ENCODE results near the gene TMEM221. TPM values are rescaled to one million over a fixed set of nuclear protein-coding genes. Genes with fewer than 3 reads are reported as not detected.

Gene TMEM221
- total and polyA plus RNA-seq, 11 donors, result 0.04 to 0.52 TPM; not detected in 9

DNA sequence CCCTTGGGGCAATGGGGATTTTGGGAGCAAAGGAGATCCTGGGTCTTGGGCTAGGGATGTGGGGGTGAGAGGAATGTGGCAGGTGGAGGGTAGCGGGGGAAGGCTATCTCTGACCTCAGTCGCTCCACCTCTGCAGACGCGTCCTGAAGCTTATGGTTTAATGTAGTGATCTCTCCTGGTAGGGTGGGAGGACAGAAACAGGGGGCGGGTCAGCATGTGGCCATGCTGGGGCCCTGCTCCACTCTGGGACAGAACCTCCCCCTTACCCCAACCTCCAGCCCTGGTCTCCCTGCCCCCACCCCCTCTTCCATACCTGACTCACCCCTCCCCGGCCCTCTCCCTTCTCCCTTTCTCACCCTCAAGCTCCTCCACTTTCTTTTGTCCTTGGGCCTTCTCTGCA, 44.5 kb downstream of the TMEM221 start:
- no peak for TF ChIP-seq POLR2A (IDR thresholded peaks at IDR 0.05)
- TF ChIP-seq, protein P1, sequence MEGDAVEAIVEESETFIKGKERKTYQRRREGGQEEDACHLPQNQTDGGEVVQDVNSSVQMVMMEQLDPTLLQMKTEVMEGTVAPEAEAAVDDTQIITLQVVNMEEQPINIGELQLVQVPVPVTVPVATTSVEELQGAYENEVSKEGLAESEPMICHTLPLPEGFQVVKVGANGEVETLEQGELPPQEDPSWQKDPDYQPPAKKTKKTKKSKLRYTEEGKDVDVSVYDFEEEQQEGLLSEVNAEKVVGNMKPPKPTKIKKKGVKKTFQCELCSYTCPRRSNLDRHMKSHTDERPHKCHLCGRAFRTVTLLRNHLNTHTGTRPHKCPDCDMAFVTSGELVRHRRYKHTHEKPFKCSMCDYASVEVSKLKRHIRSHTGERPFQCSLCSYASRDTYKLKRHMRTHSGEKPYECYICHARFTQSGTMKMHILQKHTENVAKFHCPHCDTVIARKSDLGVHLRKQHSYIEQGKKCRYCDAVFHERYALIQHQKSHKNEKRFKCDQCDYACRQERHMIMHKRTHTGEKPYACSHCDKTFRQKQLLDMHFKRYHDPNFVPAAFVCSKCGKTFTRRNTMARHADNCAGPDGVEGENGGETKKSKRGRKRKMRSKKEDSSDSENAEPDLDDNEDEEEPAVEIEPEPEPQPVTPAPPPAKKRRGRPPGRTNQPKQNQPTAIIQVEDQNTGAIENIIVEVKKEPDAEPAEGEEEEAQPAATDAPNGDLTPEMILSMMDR (IDR thresholded peaks at IDR 0.05), result no peak
- peaks cover 0 to 39% (median 7%) of the 10 kb centered on the region in 12 donors for H3K4me1 ChIP-seq
- H3K27me3 ChIP-seq, result peaks cover 0 to 7% (median 0%) of the 10 kb centered on the region in 9 donors
- intact Hi-C loops (cut with DNase I), result no loop called here
- peak overlapping the region; percentile 67 to 97 (median 84) for H3K27ac ChIP-seq
- 60 to 79% (median 69%) methylated on average over 6 of the region's 6 CpGs for WGBS, 4 donors
- peak overlapping the region; percentile 44 to 83 (median 54) for H3K4me3 ChIP-seq
- ATAC-seq (no peak), DNase-seq (no peak)
- H3K36me3 ChIP-seq, result peaks cover 0 to 26% (median 0%) of the 10 kb centered on the region in 9 donors
- no peaks in the 10 kb centered on the region for H3K9me3 ChIP-seq

GRCh38 chr19:17402982-17403855, 45.2 kb downstream of the TMEM221 start:
- intact Hi-C loops (cut with DNase I), result no loop called here
- Histone ChIP-seq H3K36me3 (peaks cover 0 to 33% (median 3%) of the 10 kb centered on the region in 9 donors), H3K27me3 (peaks cover 0 to 7% (median 0%) of the 10 kb centered on the region in 9 donors), H3K9me3 (no peaks in the 10 kb centered on the region), H3K4me3 (peak overlapping the region; percentile 44 to 83 (median 54)), H3K27ac (peak overlapping the region in 11 of 12 donors; percentile 5 to 90 (median 83)), H3K4me1 (peaks cover 0 to 37% (median 7%) of the 10 kb centered on the region in 12 donors)
- 36 to 53% (median 37%) methylated on average over 29 to 35 of the region's 36 CpGs for WGBS, 4 donors
- peak in 3 of 4 donors; percentile 29 to 49 (median 41) for ATAC-seq
- peak in 2 of 5 donors; percentile 49 to 65 for DNase-seq
- TF ChIP-seq, protein P1 (IDR thresholded peaks at IDR 0.05), result no peak
- no peak for TF ChIP-seq POLR2A (IDR thresholded peaks at IDR 0.05)

- WGBS, 4 donors, result 51 to 75% (median 67%) methylated on average over 6 of the region's 6 CpGs
- DNase-seq (no peak), ATAC-seq (no peak)
- Histone ChIP-seq H3K9me3 (no peaks in the 10 kb centered on the region), H3K4me3 (no peak overlapping the region), H3K36me3 (peaks cover 0 to 40% (median 3%) of the 10 kb centered on the region in 9 donors), H3K27me3 (peaks cover 0 to 7% (median 0%) of the 10 kb centered on the region in 9 donors), H3K4me1 (peaks cover 0 to 31% (median 3%) of the 10 kb centered on the region in 12 donors), H3K27ac (peak overlapping the region in 3 of 12 donors; percentile 5 to 34 (median 29))
- intact Hi-C loops (cut with DNase I), result no loop called here
- TF ChIP-seq, protein P1 (IDR thresholded peaks at IDR 0.05), result no peak
- no peak for TF ChIP-seq POLR2A (IDR thresholded peaks at IDR 0.05)
Observed at GRCh38 chr19:17401628-17402027, 46.8 kb downstream of the TMEM221 start.

DNA sequence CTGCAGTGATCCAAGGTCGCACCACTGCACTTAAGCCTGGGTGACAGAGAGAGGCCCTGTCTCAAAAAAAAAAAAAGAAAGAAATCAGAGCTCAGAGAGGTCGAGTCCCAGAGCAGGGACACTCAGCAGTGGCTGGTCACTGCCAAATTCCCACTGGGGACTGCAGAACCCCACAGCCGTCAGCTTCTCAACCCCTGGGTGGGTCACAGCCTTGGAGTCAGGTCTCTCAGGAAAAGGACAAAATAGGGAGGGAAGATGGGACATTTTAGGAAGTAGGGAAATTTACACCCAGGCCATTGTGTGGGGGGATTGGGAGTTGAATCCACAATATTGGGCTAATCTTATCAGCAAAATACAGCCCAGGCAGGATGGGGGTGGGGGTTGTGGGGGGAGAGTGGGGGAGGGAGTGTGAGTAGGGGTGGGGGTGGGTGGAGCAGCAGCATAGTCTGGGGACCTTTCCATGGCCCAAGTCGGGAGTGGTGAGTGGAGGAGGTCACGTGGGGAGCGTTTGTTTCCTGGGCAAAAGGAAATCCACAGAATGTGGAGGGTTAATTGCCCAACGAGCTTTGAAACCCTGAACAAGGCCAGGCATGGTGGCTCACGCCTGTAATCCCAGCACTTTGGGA, 49.5 kb downstream of the TMEM221 start:
- peaks cover 0 to 40% (median 3%) of the 10 kb centered on the region in 9 donors for H3K36me3 ChIP-seq
- TF ChIP-seq, protein P1 (IDR thresholded peaks at IDR 0.05), result no peak
- TF ChIP-seq POLR2A (IDR thresholded peaks at IDR 0.05), result no peak
- no peaks in the 10 kb centered on the region for H3K9me3 ChIP-seq
- H3K27ac ChIP-seq, result no peak overlapping the region
- H3K27me3 ChIP-seq, result peaks cover 0 to 16% (median 2%) of the 10 kb centered on the region in 9 donors
- WGBS, 4 donors, result 44 to 48% (median 45%) methylated on average over 8 of the region's 8 CpGs
- peaks cover 0 to 26% (median 3%) of the 10 kb centered on the region in 12 donors for H3K4me1 ChIP-seq
- intact Hi-C loops (cut with DNase I), result loop anchor here in 3 of 10 donors (5.0 to 10.0 kb wide), 2 partner anchors 66 to 68 kb away; partner anchors contain the start of gene NXNL1 (in 2 of the 3)
- no peak overlapping the region for H3K4me3 ChIP-seq
- no peak for DNase-seq
- ATAC-seq, result no peak

All from heart left ventricle (tissue), 16 donors.